ENCODE measurements around the gene ZNF8.

GRCh38 chr19:58335630-58336029 lies 56.9 kb downstream of the ZNF8 start:
- TF ChIP-seq POLR2A (IDR thresholded peaks at IDR 0.05), result no peak
- no peak for TF ChIP-seq CTCF (IDR thresholded peaks at IDR 0.05 in 4 of 5, conservative IDR thresholded peaks at IDR 0.05 in 1 of 5)

Data from gastrocnemius medialis (tissue), 4 donors.